Caco-2 (cell line): Measurements from ENCODE around the gene CPD. TPM values are rescaled to one million over a fixed set of nuclear protein-coding genes. Genes with fewer than 3 reads are reported as not detected.

Experiments used
- BruUV-seq: library from RNA; stranded (reverse); fragments of 400-500 nt; replicated peaks from 2 replicates; lab custom pipeline; 2021; lab: Mats Ljungman, UMichigan
- CTCF ChIA-PET: fragments of 300-600 bp; sonication (Branson Sonifier 250); formaldehyde crosslinking; loops from one replicate; lab custom pipeline; 2022; ENCODE audit warnings: antibody characterized with exemption; lab: Charles Lee
- POLR2A ChIA-PET: fragments of 300-600 bp; sonication (Branson Sonifier 250); formaldehyde crosslinking; loops from one replicate; lab custom pipeline; 2022; ENCODE audit warnings: antibody characterized with exemption; lab: Charles Lee
- DNase-seq, 2 experiments: peaks; one replicate each; pipeline versions ENCODE4 v3.0.0 to v3.0.0-alpha.2; 2020 to 2022
- H3K27me3 ChIP-seq: replicated peaks from 2 replicates; pipeline ENCODE4 v1.6.0; 2011; ENCODE audit warnings: low read length; ENCODE audit not compliant: control insufficient read depth, insufficient read depth
- H3K36me3 ChIP-seq: 2 replicates; pipeline ENCODE4 v1.5.1; 2011; ENCODE audit warnings: low read length; ENCODE audit not compliant: control insufficient read depth, insufficient read depth
- H3K4me1 ChIP-seq: fragments of 250-450 bp; sonication (Bioruptor Pico); 2 replicates; pipeline ENCODE4 v1.5.1; 2020; ENCODE audit warnings: mild to moderate bottlenecking
- H3K4me3 ChIP-seq: 2 replicates; pipeline ENCODE4 v1.5.1; 2011; ENCODE audit warnings: low read depth, mild to moderate bottlenecking, control low read depth, low read length
- H3K9me3 ChIP-seq: fragments of 250-450 bp; sonication (Bioruptor Pico); 2 replicates; pipeline ENCODE4 v1.5.1; 2020; ENCODE audit warnings: mild to moderate bottlenecking, moderate library complexity
- H3K27ac Mint-ChIP-seq: one replicate; pipeline ENCODE4 v1.8.0; 2022; ENCODE audit warnings: mixed read lengths; ENCODE audit not compliant: unreplicated experiment
- H3K27me3 Mint-ChIP-seq: one replicate; pipeline ENCODE4 v1.8.0; 2022; ENCODE audit warnings: mixed read lengths; ENCODE audit not compliant: insufficient read depth, unreplicated experiment
- H3K36me3 Mint-ChIP-seq: one replicate; pipeline ENCODE4 v1.8.0; 2022; ENCODE audit warnings: mild to moderate bottlenecking, mixed read lengths; ENCODE audit not compliant: insufficient read depth, unreplicated experiment
- H3K4me1 Mint-ChIP-seq: one replicate; pipeline ENCODE4 v1.8.0; 2022; ENCODE audit warnings: low read depth, mixed read lengths; ENCODE audit not compliant: unreplicated experiment
- H3K4me3 Mint-ChIP-seq: one replicate; pipeline ENCODE4 v1.8.0; 2022; ENCODE audit warnings: mild to moderate bottlenecking, moderate library complexity, mixed read lengths; ENCODE audit not compliant: unreplicated experiment
- H3K9me3 Mint-ChIP-seq: one replicate; pipeline ENCODE4 v1.8.0; 2022; ENCODE audit warnings: mixed read lengths; ENCODE audit not compliant: unreplicated experiment
- CTCF ChIP-seq, 2 experiments: fragments of 200-600 bp in 1 of 2; IDR thresholded peaks; 1 replicate in 1 of 2; 2 replicates in 1 of 2; pipeline versions ENCODE4 v1.5.1 to v1.8.0; 2011 to 2022; ENCODE audit warnings: antibody characterized with exemption in 1 of 2, control low read depth in 1 of 2, inconsistent platforms in 1 of 2, low read depth in 1 of 2, low read length in 1 of 2, mild to moderate bottlenecking in 1 of 2, moderate library complexity in 1 of 2; ENCODE audit not compliant: insufficient read depth in 1 of 2, severe bottlenecking in 1 of 2, unreplicated experiment in 1 of 2
- intact Hi-C: fragments of 100-400 bp; cut with micrococcal nuclease; formaldehyde crosslinking; loops from one replicate; pipeline ENCODE4 v1.10.0; 2022; ENCODE audit not compliant: unreplicated experiment
- total RNA-seq: library from RNA; stranded (reverse); gene quantifications from 2 replicates; pipeline ENCODE4 v1.2.3, GENCODE V29; 2022

CPD gene
- total RNA-seq, 1 experiment from 2014 or later: 127 TPM

DNA sequence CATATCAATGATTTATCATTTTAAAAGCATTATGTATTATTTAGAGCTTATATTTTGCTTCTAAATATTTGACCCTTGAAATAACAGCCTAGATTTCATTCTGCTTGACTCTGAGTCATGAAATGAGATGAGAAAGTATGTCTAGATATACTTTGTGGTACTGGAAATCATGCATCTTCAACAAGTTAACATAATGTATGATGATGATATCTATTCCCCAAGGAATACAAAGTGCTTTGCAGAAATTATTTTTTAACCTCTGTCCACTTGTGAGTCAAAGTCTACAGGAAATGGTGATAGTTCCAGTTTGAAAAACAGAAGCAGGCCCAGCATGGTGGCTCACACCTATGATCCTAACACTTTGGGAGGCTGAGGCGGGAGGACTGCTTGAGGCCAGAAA lies 134.6 kb downstream of the CPD start:
- H3K4me1 ChIP-seq: no peaks in the 10 kb centered on the region
- H3K9me3 ChIP-seq: no peaks in the 10 kb centered on the region
- Mint-ChIP-seq H3K36me3 (peaks cover 31% of the 10 kb centered on the region), H3K4me3 (no peak overlapping the region), H3K27me3 (no peaks in the 10 kb centered on the region), H3K27ac (no peak overlapping the region), H3K4me1 (no peaks in the 10 kb centered on the region), H3K9me3 (no peaks in the 10 kb centered on the region)
- DNase-seq: no peak
- BruUV-seq: no TSS peak
- POLR2A ChIA-PET: no interaction called here
- H3K27me3 ChIP-seq: no peaks in the 10 kb centered on the region
- H3K4me3 ChIP-seq: no peak overlapping the region
- no peak for TF ChIP-seq CTCF (IDR thresholded peaks at IDR 0.05; ENCODE audit: insufficient read depth in 1 of 2, low read depth in 1 of 2, low read length in 1 of 2, severe bottlenecking in 1 of 2, unreplicated experiment in 1 of 2)
- no peaks in the 10 kb centered on the region for H3K36me3 ChIP-seq
- CTCF ChIA-PET: no interaction called here
- intact Hi-C loops: no loop called here

DNA sequence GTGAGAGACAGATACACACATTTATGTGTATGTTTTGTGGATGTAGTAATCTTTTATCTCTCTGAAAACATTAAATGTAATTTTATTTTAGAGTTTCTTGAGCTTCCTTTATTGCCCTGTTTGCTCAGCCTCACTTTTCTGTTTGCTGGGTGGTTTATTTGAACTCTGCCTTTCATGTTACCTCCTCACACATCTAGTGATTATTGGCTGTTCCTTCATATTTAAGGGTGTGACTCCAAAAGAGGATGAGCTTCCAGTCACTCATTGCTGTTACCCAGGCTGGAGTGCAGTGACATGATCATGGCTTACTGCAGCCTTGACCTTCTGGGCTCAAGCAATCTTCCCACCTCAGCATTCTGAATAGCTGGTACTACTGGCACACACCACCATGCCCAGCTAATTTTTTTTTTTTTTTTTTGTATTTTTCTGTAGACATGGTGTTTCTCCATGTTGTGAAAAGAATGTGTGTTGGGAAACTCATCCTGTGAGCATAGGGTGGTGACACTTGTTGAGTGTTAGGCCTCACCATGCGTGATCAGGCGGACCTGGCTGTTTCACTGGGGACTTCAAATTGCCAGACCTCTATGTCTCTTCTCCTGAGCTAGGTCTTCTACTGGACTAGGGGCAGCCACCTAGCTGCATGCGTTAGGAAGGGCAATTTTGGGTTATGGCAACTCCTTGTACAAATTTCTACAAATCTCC lies 136.3 kb downstream of the CPD start:
- no peaks in the 10 kb centered on the region for H3K27me3 ChIP-seq
- ChIA-PET CTCF (no interaction called here), POLR2A (no interaction called here)
- H3K9me3 ChIP-seq: no peaks in the 10 kb centered on the region
- H3K4me1 ChIP-seq: no peaks in the 10 kb centered on the region
- no peak for TF ChIP-seq CTCF (IDR thresholded peaks at IDR 0.05; ENCODE audit: insufficient read depth in 1 of 2, low read depth in 1 of 2, low read length in 1 of 2, severe bottlenecking in 1 of 2, unreplicated experiment in 1 of 2)
- 0 out of 2 replicates have a peak, but pooled peaks cover 2% of the 10 kb centered on the region for H3K36me3 ChIP-seq
- Mint-ChIP-seq H3K4me3 (no peak overlapping the region), H3K27ac (no peak overlapping the region), H3K36me3 (peaks cover 46% of the 10 kb centered on the region), H3K9me3 (no peaks in the 10 kb centered on the region), H3K4me1 (no peaks in the 10 kb centered on the region), H3K27me3 (no peaks in the 10 kb centered on the region)
- no peak for DNase-seq
- BruUV-seq: no TSS peak
- no peak overlapping the region for H3K4me3 ChIP-seq
- intact Hi-C loops: no loop called here

- POLR2A ChIA-PET: no interaction called here
- intact Hi-C loops: no loop called here
These were observed 139.1 kb downstream of the CPD start for GRCh38 chr17:30517786-30518185.

More at GRCh38 chr17:30517786-30518185, 139.1 kb downstream of the CPD start:
- DNase-seq: no peak
- CTCF ChIA-PET: no interaction called here
- H3K4me3 Mint-ChIP-seq: no peak overlapping the region
- Histone ChIP-seq H3K27me3 (no peaks in the 10 kb centered on the region), H3K36me3 (peaks cover 10% of the 10 kb centered on the region), H3K4me1 (no peaks in the 10 kb centered on the region), H3K9me3 (no peaks in the 10 kb centered on the region), H3K4me3 (no peak overlapping the region)
- BruUV-seq: no TSS peak
- H3K9me3 Mint-ChIP-seq: no peaks in the 10 kb centered on the region
- H3K27me3 Mint-ChIP-seq: no peaks in the 10 kb centered on the region
- no peaks in the 10 kb centered on the region for H3K4me1 Mint-ChIP-seq
- no peak overlapping the region for H3K27ac Mint-ChIP-seq
- TF ChIP-seq CTCF (IDR thresholded peaks at IDR 0.05; ENCODE audit: insufficient read depth in 1 of 2, low read depth in 1 of 2, low read length in 1 of 2, severe bottlenecking in 1 of 2, unreplicated experiment in 1 of 2): no peak
- H3K36me3 Mint-ChIP-seq: peaks cover 73% of the 10 kb centered on the region
